ENCODE results near the gene INA.
A peak's percentile ranks its signal among the peaks of the same experiment; 100 is the strongest.

The INA gene

GRCh38 chr10:103327906-103328305 is 51.0 kb downstream of the INA start:
- no peak for DNase-seq (ENCODE audit: low read depth, low spot score)
- POLR2A ChIA-PET: no interaction called here
- CTCF ChIA-PET: no interaction called here
- H3K4me3 ChIP-seq (ENCODE audit: low read depth, low read length): no peak overlapping the region
- TF ChIP-seq CTCF (IDR thresholded peaks at IDR 0.05; ENCODE audit: insufficient read depth, low read length, missing control alignments): no peak

- no peak overlapping the region for H3K4me3 ChIP-seq (ENCODE audit: low read depth, low read length)
- ChIA-PET POLR2A (no interaction called here), CTCF (interaction anchor here (0.7 to 3.8 kb wide), 41 partner anchors 8 to 503 kb away, joined by 3 to 24 read pairs (median 4); partner anchors contain the start of genes CNNM2 and CYP17A1)
- DNase-seq (ENCODE audit: low read depth, low spot score): no peak
- TF ChIP-seq CTCF (IDR thresholded peaks at IDR 0.05; ENCODE audit: insufficient read depth, low read length, missing control alignments): peak; percentile 20
Observed at GRCh38 chr10:103333934-103334520, 57.1 kb downstream of the INA start.

GRCh38 chr10:103334567-103334966 is 57.6 kb downstream of the INA start:
- no peak for DNase-seq (ENCODE audit: low read depth, low spot score)
- CTCF ChIA-PET: interaction anchor here (0.6 to 3.8 kb wide), 27 partner anchors 10 to 503 kb away, joined by 3 to 24 read pairs (median 5); partner anchors contain the start of genes CNNM2 and CYP17A1
- POLR2A ChIA-PET: no interaction called here
- H3K4me3 ChIP-seq (ENCODE audit: low read depth, low read length): no peak overlapping the region
- TF ChIP-seq CTCF (IDR thresholded peaks at IDR 0.05; ENCODE audit: insufficient read depth, low read length, missing control alignments): no peak

DNA sequence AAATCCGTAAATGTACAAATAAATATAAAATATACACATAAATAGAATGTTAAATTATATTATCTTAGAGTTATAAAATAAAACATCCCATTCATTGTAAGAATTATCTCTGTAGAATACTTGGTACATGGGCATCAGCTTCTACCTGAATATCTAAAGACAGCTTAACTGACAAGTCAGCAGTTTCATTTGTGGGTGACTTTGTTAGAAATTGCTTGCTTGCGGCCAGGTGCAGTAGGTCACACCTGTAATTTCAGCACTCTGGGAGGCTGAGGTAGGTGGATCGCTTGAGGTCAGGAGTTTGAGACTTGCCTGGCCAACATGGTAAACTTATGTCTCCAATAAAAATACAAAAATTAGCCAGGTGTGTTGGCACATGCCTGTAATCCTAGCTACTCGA is 59.4 kb downstream of the INA start:
- CTCF ChIA-PET: interaction anchor here (0.6 to 3.8 kb wide), 3 partner anchors 19 to 116 kb away, joined by 3 to 23 read pairs (median 3); partner anchors contain the start of gene CALHM2
- no peak for TF ChIP-seq CTCF (IDR thresholded peaks at IDR 0.05; ENCODE audit: insufficient read depth, low read length, missing control alignments)
- H3K4me3 ChIP-seq (ENCODE audit: low read depth, low read length): no peak overlapping the region
- no peak for DNase-seq (ENCODE audit: low read depth, low spot score)
- POLR2A ChIA-PET: no interaction called here

Measured in AG04449 (cell line).